Measurements from ENCODE around the gene MED29. TPM values are rescaled to one million over a fixed set of nuclear protein-coding genes. Genes with fewer than 3 reads are reported as not detected.

MED29 gene
- total RNA-seq, 2 experiments from 2014 or later, result 28.3 to 31.3 TPM

- DNase-seq (ENCODE audit: low spot score), result no peak
- CTCF ChIA-PET (ENCODE audit: unreplicated experiment), result interaction anchor here (0.9 to 1.0 kb wide), 2 partner anchors 10 to 13 kb away, joined by 3 read pairs; no protein-coding TSS in a partner anchor
- Histone ChIP-seq H3K4me2 (ENCODE audit: low read length) (peak overlapping the region; percentile 96), H3K9me3 (ENCODE audit: low read length) (no peaks in the 10 kb centered on the region), H3K27ac (ENCODE audit: low read depth, low read length, poor library complexity, severe bottlenecking) (peak overlapping the region; percentile 91), H3K4me3 (ENCODE audit: low read depth, low read length, poor library complexity, severe bottlenecking) (peak overlapping the region; percentile 61), H2AFZ (ENCODE audit: low read length) (no peak overlapping the region), H3K9me2 (ENCODE audit: insufficient read depth, low read length) (no peaks in the 10 kb centered on the region), H3K4me1 (ENCODE audit: insufficient read depth, low read length, poor library complexity, severe bottlenecking) (peaks cover 33% of the 10 kb centered on the region), H3K36me3 (ENCODE audit: insufficient read depth, low read length) (peaks cover 27% of the 10 kb centered on the region), H4K20me1 (ENCODE audit: insufficient read depth, low read length) (peaks cover 4% of the 10 kb centered on the region), H3K79me2 (ENCODE audit: insufficient read depth, low read depth, low read length) (peaks cover 43% of the 10 kb centered on the region)
- intact Hi-C loops (cut with micrococcal nuclease; ENCODE audit: unreplicated experiment), result loop anchor here (1.0 kb wide), 1 partner anchor 199 kb away; no protein-coding TSS in a partner anchor
- POLR2A ChIA-PET, result interaction anchor here (1.3 to 1.6 kb wide), 4 partner anchors 9 to 25 kb away, joined by 4 to 9 read pairs (median 6); partner anchors contain the start of genes MED29, PAF1 and RPS16
- BruUV-seq (replicated peaks), result no TSS peak
- TF ChIP-seq EZH2phosphoT487 (IDR thresholded peaks at IDR 0.05; ENCODE audit: borderline replicate concordance, low read depth, low read length) (no peak), CTCF (conservative IDR thresholded peaks at IDR 0.05; ENCODE audit: low read length) (no peak)
These were observed 20.1 kb downstream of the MED29 start for GRCh38 chr19:39411081-39411831.

DNA sequence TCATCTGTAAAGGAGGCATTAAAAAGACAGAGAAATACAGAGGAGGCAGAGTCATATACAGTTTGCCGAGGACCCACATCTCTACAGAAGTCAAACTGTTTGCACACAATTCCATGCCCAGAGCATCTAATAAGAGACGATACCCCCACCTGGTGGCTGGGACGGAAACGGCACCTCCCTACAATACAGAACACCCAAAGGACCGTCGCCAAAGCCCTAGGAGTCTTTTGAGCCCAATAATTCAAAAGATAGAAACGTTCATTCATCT, 20.6 kb downstream of the MED29 start:
- Histone ChIP-seq H3K4me2 (ENCODE audit: low read length) (peak overlapping the region; percentile 96), H3K4me3 (ENCODE audit: low read depth, low read length, poor library complexity, severe bottlenecking) (peak overlapping the region; percentile 61), H3K9me2 (ENCODE audit: insufficient read depth, low read length) (no peaks in the 10 kb centered on the region), H2AFZ (ENCODE audit: low read length) (no peak overlapping the region), H3K36me3 (ENCODE audit: insufficient read depth, low read length) (peaks cover 32% of the 10 kb centered on the region), H4K20me1 (ENCODE audit: insufficient read depth, low read length) (peaks cover 4% of the 10 kb centered on the region), H3K4me1 (ENCODE audit: insufficient read depth, low read length, poor library complexity, severe bottlenecking) (peaks cover 33% of the 10 kb centered on the region), H3K27ac (ENCODE audit: low read depth, low read length, poor library complexity, severe bottlenecking) (peak overlapping the region; percentile 91), H3K9me3 (ENCODE audit: low read length) (no peaks in the 10 kb centered on the region), H3K79me2 (ENCODE audit: insufficient read depth, low read depth, low read length) (peaks cover 43% of the 10 kb centered on the region)
- POLR2A ChIA-PET, result interaction anchor here (1.3 to 1.6 kb wide), 4 partner anchors 10 to 24 kb away, joined by 4 to 9 read pairs (median 6); partner anchors contain the start of genes MED29, PAF1 and RPS16
- DNase-seq (ENCODE audit: low spot score), result peak; percentile 95
- no TSS peak for BruUV-seq (replicated peaks)
- intact Hi-C loops (cut with micrococcal nuclease; ENCODE audit: unreplicated experiment), result loop anchor here (1.0 kb wide), 4 partner anchors 14 to 286 kb away; partner anchors contain the start of genes PAK4 and SAMD4B
- CTCF ChIA-PET (ENCODE audit: unreplicated experiment), result interaction anchor here (0.9 to 1.0 kb wide), 2 partner anchors 11 to 14 kb away, joined by 3 read pairs; no protein-coding TSS in a partner anchor
- TF ChIP-seq EZH2phosphoT487 (IDR thresholded peaks at IDR 0.05; ENCODE audit: borderline replicate concordance, low read depth, low read length) (no peak), CTCF (conservative IDR thresholded peaks at IDR 0.05; ENCODE audit: low read length) (peak; percentile 100)
